Retinal pigment epithelial cell (primary cell): ENCODE measurements around the gene RIMS1.
"Not testable (repeated sequence)": the region's sequence is repeated elsewhere in the genome, so short reads cannot be mapped to it uniquely, and the experiment has no call there.

Source experiments
- DNase-seq: peaks from one replicate; pipeline ENCODE4 v3.0.0-alpha.2; 2010; ENCODE audit warnings: low read depth
- H3K4me3 ChIP-seq: 2 replicates; pipeline ENCODE4 v1.5.1; 2011; ENCODE audit warnings: mild to moderate bottlenecking, low read length, control low read depth, moderate library complexity
- TF ChIP-seq, protein P1 (sequence below): conservative IDR thresholded peaks from 2 replicates; pipeline ENCODE4 v1.5.1; 2011; ENCODE audit warnings: low read depth, low read length, control low read depth, inconsistent platforms

The RIMS1 gene

DNA sequence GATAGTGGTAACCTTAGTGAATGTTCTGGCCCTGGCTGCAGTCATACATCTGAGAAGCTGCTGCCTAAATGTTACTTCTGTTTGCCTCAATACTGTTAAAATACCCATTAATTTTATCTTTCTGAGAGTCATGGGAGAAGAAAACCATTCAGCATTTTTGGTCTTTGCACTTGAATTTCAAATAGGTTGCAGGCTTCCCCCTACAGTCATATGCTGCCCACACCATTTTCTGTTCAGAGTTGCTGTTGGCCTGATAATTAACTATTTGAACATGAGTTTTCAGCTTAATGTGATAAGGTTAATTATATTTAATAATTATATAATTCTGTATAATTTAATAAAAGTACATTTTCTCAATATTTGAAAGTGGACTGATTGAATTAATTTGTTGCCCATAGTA, 410.0 kb downstream of the RIMS1 start:
- TF ChIP-seq, protein P1, sequence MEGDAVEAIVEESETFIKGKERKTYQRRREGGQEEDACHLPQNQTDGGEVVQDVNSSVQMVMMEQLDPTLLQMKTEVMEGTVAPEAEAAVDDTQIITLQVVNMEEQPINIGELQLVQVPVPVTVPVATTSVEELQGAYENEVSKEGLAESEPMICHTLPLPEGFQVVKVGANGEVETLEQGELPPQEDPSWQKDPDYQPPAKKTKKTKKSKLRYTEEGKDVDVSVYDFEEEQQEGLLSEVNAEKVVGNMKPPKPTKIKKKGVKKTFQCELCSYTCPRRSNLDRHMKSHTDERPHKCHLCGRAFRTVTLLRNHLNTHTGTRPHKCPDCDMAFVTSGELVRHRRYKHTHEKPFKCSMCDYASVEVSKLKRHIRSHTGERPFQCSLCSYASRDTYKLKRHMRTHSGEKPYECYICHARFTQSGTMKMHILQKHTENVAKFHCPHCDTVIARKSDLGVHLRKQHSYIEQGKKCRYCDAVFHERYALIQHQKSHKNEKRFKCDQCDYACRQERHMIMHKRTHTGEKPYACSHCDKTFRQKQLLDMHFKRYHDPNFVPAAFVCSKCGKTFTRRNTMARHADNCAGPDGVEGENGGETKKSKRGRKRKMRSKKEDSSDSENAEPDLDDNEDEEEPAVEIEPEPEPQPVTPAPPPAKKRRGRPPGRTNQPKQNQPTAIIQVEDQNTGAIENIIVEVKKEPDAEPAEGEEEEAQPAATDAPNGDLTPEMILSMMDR, result no peak
- DNase-seq, result no peak
- H3K4me3 ChIP-seq, result no peak overlapping the region

DNA sequence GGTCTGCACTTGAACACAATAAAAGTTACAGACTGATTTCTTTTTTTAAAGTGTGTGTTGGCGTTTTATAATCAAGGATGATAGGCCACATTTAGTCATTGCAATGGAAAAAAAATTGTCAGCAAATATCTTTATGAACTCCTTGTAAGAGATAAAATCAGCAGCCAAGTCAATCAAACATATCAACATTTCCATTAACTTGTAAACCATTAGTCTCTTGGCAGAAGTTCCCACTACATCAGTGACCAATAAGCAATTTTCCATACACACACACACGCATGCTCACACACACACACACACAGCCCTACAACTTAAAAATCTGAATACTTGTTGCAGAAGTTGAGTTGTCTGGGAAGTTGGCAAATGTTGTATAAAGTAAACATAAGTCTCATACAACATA, 419.6 kb downstream of the RIMS1 start:
- TF ChIP-seq, protein P1, result no peak
- H3K4me3 ChIP-seq, result no peak overlapping the region
- no peak for DNase-seq

DNA sequence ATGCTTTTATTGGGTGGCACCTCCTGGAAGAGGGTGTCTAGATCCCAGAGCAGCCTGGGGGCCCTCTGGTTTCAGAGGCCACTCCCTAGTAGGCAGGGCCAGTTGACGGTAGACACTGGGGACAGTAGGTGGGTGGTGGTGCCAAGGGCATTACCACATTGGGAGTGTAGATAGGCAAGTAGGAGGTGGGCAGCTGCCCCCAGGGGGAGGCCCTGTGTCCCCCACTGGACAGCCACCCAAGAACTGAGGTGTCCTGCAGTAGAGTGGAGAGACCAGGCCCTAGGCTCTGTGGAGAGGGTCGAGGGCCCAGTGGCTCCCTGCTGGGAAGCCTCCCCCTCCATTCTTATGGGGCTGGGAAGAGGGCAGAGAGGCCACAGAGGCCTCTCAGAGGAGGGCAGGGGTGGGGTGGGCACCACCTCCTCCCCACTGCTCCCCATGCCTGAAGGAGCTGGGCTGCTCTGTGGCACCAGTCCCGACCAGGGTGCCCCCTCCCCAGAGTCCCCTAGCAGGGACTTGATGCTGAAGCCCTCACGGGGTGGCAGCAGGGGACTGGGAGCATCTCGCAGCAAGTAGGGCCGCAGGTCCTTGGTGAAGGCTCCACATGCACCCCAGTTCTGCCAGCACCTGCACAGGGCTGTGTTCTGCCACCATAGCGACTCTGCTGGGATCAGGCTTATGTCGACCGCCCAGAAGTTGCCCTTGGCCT, 430.5 kb downstream of the RIMS1 start:
- no peak for DNase-seq
- H3K4me3 ChIP-seq, result no peak overlapping the region
- TF ChIP-seq, protein P1, result no peak

DNA sequence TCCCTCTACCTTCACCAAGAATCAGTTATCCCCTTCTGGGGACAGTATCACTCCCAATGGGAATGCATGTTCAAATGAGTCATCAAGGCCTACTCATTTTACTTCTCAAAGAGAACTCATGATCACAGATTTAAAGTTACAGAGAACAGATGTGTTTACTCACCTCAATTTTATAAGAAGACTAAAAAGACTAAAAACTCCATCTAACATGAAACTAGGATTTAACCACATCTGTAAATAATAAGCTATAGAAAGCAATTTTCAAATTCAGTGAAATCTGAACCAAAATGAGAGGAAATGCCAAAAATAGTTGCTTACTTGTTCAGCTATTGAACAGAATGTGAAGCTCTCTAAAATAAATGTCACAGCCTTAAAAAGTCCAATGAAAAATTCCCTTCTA, 435.4 kb downstream of the RIMS1 start:
- no peak overlapping the region for H3K4me3 ChIP-seq
- DNase-seq, result no peak
- TF ChIP-seq, protein P1, result no peak

DNA sequence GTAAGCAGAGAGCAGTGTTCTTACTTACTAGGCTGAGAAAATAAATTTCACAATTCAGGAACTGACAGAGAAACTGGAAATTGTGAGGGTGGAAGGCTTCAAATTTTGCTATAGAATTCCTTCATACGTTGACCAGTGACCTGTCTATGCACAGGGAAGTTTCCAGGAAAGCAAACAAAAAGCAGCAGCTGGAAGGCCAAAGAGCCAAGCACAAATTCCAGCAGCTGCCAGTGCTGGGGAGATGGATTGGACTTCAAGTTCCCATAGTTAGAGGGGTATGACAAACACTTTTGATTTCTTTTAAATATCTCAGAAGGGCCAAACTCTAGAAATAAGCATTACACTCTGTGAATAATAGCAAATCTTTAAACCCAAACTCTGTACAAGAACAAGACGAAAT, 436.4 kb downstream of the RIMS1 start:
- no peak overlapping the region for H3K4me3 ChIP-seq
- no peak for DNase-seq
- TF ChIP-seq, protein P1, result no peak

DNA sequence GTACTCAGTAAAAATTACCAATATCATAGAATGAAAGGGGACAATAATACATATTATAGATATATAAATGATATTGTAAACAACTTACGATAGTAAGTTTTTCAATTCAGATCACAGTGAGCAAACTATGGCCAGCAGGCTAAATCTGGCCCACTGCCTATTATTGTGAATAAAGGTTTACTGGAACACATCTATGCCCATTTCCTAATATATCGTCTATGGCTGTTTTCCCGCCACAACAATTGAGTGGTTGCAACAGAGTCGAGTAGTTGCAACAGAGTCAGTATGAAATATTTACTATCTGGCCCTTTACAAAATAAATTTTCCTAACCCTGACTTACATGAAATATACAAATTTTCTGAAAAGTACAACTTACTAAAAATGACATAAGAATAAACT, 438.2 kb downstream of the RIMS1 start:
- no peak for DNase-seq
- TF ChIP-seq, protein P1, result no peak
- H3K4me3 ChIP-seq, result no peak overlapping the region

DNA sequence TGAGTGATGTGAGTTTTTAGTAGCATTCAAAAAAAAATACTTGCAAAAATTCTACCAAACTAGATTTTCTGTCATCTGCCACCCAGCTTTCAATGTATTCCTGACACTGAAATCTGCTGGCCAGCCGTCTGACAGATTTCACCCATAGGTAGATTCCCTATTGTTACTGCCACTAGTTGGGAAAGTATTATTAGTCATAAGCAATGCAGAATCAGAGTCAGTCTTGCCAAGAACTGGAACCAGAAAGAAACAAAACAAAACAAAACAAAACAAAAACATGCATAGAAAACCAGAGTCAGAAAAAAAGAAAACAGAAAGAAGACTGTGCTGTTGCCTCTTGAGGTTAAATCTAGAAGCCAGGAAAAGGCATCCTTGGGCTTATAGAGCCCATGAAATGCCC, 442.4 kb downstream of the RIMS1 start:
- H3K4me3 ChIP-seq, result no peak overlapping the region
- no peak for DNase-seq
- TF ChIP-seq, protein P1, result no peak

DNA sequence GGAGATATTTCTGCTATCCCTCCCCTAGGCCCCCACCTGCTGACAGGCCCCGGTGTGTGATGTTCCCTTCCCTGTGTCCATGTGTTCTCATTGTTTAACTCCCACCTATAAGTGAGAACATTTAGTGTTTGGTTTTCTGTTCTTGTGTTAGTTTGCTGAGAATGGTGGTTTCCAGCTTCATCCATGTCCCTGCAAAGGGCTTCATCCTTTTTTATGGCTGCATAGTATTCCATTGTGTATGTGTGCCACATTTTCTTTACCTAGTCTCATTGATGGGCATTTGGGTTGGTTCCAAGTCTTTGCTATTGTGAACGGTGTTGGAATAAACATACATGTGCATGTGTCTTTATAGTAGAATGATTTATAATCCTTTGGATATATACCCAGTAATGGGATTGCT, 448.9 kb downstream of the RIMS1 start:
- DNase-seq, result not testable (repeated sequence)

More for the DNA sequence above, 448.9 kb downstream of the RIMS1 start:
- not testable (repeated sequence) for H3K4me3 ChIP-seq
